Trophoblast cell (in vitro differentiated cells and primary cell): ENCODE results near the gene MAST4.
A peak's percentile ranks its signal among the peaks of the same experiment; 100 is the strongest.

ENCODE experiments used
- DNase-seq, 2 donors: peaks; one replicate each; pipeline ENCODE4 v3.0.0-alpha.2; 2016
- H2AFZ ChIP-seq: 2 replicates; pipeline ENCODE4 v1.6.1; 2013; ENCODE audit warnings: low read length, moderate library complexity, mild to moderate bottlenecking; ENCODE audit not compliant: insufficient read depth, poor library complexity
- H2AK5ac ChIP-seq: 2 replicates; pipeline ENCODE4 v1.6.1; 2013; ENCODE audit warnings: mild to moderate bottlenecking, low read length
- H2BK120ac ChIP-seq: 2 replicates; pipeline ENCODE4 v1.6.1; 2013; ENCODE audit warnings: low read length, mild to moderate bottlenecking, moderate library complexity; ENCODE audit not compliant: insufficient read depth, poor library complexity
- H2BK12ac ChIP-seq: 2 replicates; pipeline ENCODE4 v1.6.1; 2013; ENCODE audit warnings: mild to moderate bottlenecking, low read length, moderate library complexity
- H2BK5ac ChIP-seq: 2 replicates; pipeline ENCODE4 v1.6.1; 2013; ENCODE audit warnings: low read length, low read depth, moderate library complexity, mild to moderate bottlenecking; ENCODE audit not compliant: poor library complexity
- H3K14ac ChIP-seq: 2 replicates; pipeline ENCODE4 v1.6.1; 2013; ENCODE audit warnings: mild to moderate bottlenecking, low read length
- H3K18ac ChIP-seq: 2 replicates; pipeline ENCODE4 v1.6.1; 2013; ENCODE audit warnings: mild to moderate bottlenecking, low read length
- H3K23ac ChIP-seq: 2 replicates; pipeline ENCODE4 v1.6.1; 2013; ENCODE audit warnings: low read length
- H3K27ac ChIP-seq: 2 replicates; pipeline ENCODE4 v1.5.1; 2013; ENCODE audit warnings: low read depth, mild to moderate bottlenecking, inconsistent platforms, low read length, moderate library complexity
- H3K27me3 ChIP-seq: 2 replicates; pipeline ENCODE4 v1.6.1; 2013; ENCODE audit warnings: inconsistent platforms, mild to moderate bottlenecking, low read length, moderate library complexity; ENCODE audit not compliant: insufficient read depth
- H3K36me3 ChIP-seq, 2 experiments: 1 replicate in 1 of 2; 2 replicates in 1 of 2; pipeline ENCODE4 v1.6.1; 2013; ENCODE audit warnings: low read length in 2 of 2, mild to moderate bottlenecking in 2 of 2, moderate library complexity in 1 of 2; ENCODE audit not compliant: insufficient read depth in 2 of 2, control insufficient read depth in 1 of 2
- H3K4ac ChIP-seq: 2 replicates; pipeline ENCODE4 v1.6.1; 2013; ENCODE audit warnings: low read depth, mild to moderate bottlenecking, low read length, moderate library complexity
- H3K4me1 ChIP-seq, 2 experiments: 1 replicate in 1 of 2; 2 replicates in 1 of 2; pipeline ENCODE4 v1.6.1; 2013; ENCODE audit warnings: low read length in 2 of 2, mild to moderate bottlenecking in 2 of 2, moderate library complexity in 1 of 2; ENCODE audit not compliant: insufficient read depth in 2 of 2, control insufficient read depth in 1 of 2
- H3K4me2 ChIP-seq: 2 replicates; pipeline ENCODE4 v1.6.1; 2013; ENCODE audit warnings: inconsistent platforms, mild to moderate bottlenecking, low read length, moderate library complexity
- H3K4me3 ChIP-seq: 2 replicates; pipeline ENCODE4 v1.5.1; 2013; ENCODE audit warnings: mild to moderate bottlenecking, low read depth, low read length, inconsistent platforms
- H3K79me1 ChIP-seq: one replicate; pipeline ENCODE4 v1.6.1; 2013; ENCODE audit warnings: low read length
- H3K79me2 ChIP-seq: 2 replicates; pipeline ENCODE4 v1.6.1; 2013; ENCODE audit warnings: low read length, mild to moderate bottlenecking; ENCODE audit not compliant: control insufficient read depth, insufficient read depth, poor library complexity
- H3K9ac ChIP-seq: 2 replicates; pipeline ENCODE4 v1.6.1; 2013; ENCODE audit warnings: mild to moderate bottlenecking, low read length
- H3K9me3 ChIP-seq: 2 replicates; pipeline ENCODE4 v1.6.1; 2013; ENCODE audit warnings: low read depth, mild to moderate bottlenecking, control low read depth, inconsistent platforms, low read length; ENCODE audit not compliant: insufficient read depth
- H4K12ac ChIP-seq: 2 replicates; pipeline ENCODE4 v1.6.1; 2013; ENCODE audit warnings: low read depth, mild to moderate bottlenecking, low read length, moderate library complexity
- H4K8ac ChIP-seq: 2 replicates; pipeline ENCODE4 v1.6.1; 2013; ENCODE audit warnings: low read depth, mild to moderate bottlenecking, low read length, moderate library complexity
- H4K91ac ChIP-seq: one replicate; pipeline ENCODE4 v1.6.1; 2013; ENCODE audit warnings: low read depth, mild to moderate bottlenecking, low read length, moderate library complexity
- WGBS: extraction: QIAGEN DNeasy Blood & Tissue Kit; methylation state at CpG from one replicate; pipeline ENCODE4 v1.1.7; 2013; ENCODE audit warnings: missing lambda C conversion rate; ENCODE audit not compliant: insufficient read length, insufficient coverage; ENCODE audit errors: extremely low coverage; 5-methylcytosine and 5-hydroxymethylcytosine counted together

Gene MAST4

GRCh38 chr5:67190410-67190809 lies 594.2 kb downstream of the MAST4 start:
- Histone ChIP-seq H2BK5ac (no peak overlapping the region), H3K27me3 (no peaks in the 10 kb centered on the region), H2BK12ac (no peak overlapping the region), H3K9ac (no peak overlapping the region), H3K4ac (no peak overlapping the region), H3K27ac (no peak overlapping the region), H3K36me3 (no peaks in the 10 kb centered on the region), H4K91ac (no peak overlapping the region), H3K23ac (no peak overlapping the region), H3K79me1 (no peaks in the 10 kb centered on the region), H3K4me1 (no peaks in the 10 kb centered on the region), H3K4me2 (no peak overlapping the region), H3K9me3 (peaks cover 3% of the 10 kb centered on the region), H3K79me2 (no peaks in the 10 kb centered on the region), H3K4me3 (no peak overlapping the region), H4K12ac (no peak overlapping the region), H2AFZ (no peak overlapping the region), H2BK120ac (no peak overlapping the region), H4K8ac (no peak overlapping the region), H3K18ac (no peak overlapping the region), H3K14ac (no peak overlapping the region), H2AK5ac (no peak overlapping the region)
- WGBS = no CpG with 5 or more reads among the region's 4 CpGs
- no peak for DNase-seq

GRCh38 chr5:67190861-67191260 lies 594.7 kb downstream of the MAST4 start:
- no peak overlapping the region for H3K27ac ChIP-seq
- no peaks in the 10 kb centered on the region for H3K79me2 ChIP-seq
- H3K79me1 ChIP-seq = no peaks in the 10 kb centered on the region
- H3K18ac ChIP-seq = no peak overlapping the region
- no peak overlapping the region for H3K4ac ChIP-seq
- H4K12ac ChIP-seq = no peak overlapping the region
- H2AFZ ChIP-seq = no peak overlapping the region
- H4K8ac ChIP-seq = no peak overlapping the region
- no peak overlapping the region for H3K4me2 ChIP-seq
- H3K14ac ChIP-seq = no peak overlapping the region
- no peak overlapping the region for H2AK5ac ChIP-seq
- no peak overlapping the region for H2BK120ac ChIP-seq
- H3K9ac ChIP-seq = no peak overlapping the region
- no peak for DNase-seq
- H3K9me3 ChIP-seq = peaks cover 3% of the 10 kb centered on the region
- no peak overlapping the region for H4K91ac ChIP-seq
- H3K4me1 ChIP-seq = no peaks in the 10 kb centered on the region
- no peak overlapping the region for H2BK5ac ChIP-seq
- no peaks in the 10 kb centered on the region for H3K27me3 ChIP-seq
- no peak overlapping the region for H2BK12ac ChIP-seq
- WGBS = no CpG with 5 or more reads among the region's 5 CpGs
- H3K36me3 ChIP-seq = no peaks in the 10 kb centered on the region
- H3K4me3 ChIP-seq = no peak overlapping the region
- H3K23ac ChIP-seq = no peak overlapping the region

- no peak overlapping the region for H3K9ac ChIP-seq
- H4K8ac ChIP-seq = no peak overlapping the region
- no CpG with 5 or more reads among the region's 9 CpGs for WGBS
- no peaks in the 10 kb centered on the region for H3K4me1 ChIP-seq
- H3K14ac ChIP-seq = no peak overlapping the region
- no peak overlapping the region for H2BK5ac ChIP-seq
- H3K9me3 ChIP-seq = peaks cover 3% of the 10 kb centered on the region
- H3K79me2 ChIP-seq = no peaks in the 10 kb centered on the region
- H2BK12ac ChIP-seq = no peak overlapping the region
- peak in 1 of 2 donors; percentile 40 for DNase-seq
- H3K4me3 ChIP-seq = no peak overlapping the region
- no peak overlapping the region for H2BK120ac ChIP-seq
- no peaks in the 10 kb centered on the region for H3K79me1 ChIP-seq
- H3K4ac ChIP-seq = no peak overlapping the region
- no peak overlapping the region for H4K12ac ChIP-seq
- no peak overlapping the region for H2AFZ ChIP-seq
- H3K18ac ChIP-seq = no peak overlapping the region
- no peaks in the 10 kb centered on the region for H3K27me3 ChIP-seq
- no peak overlapping the region for H2AK5ac ChIP-seq
- no peak overlapping the region for H3K23ac ChIP-seq
- no peak overlapping the region for H3K4me2 ChIP-seq
- H3K27ac ChIP-seq = no peak overlapping the region
- H3K36me3 ChIP-seq = no peaks in the 10 kb centered on the region
- H4K91ac ChIP-seq = no peak overlapping the region
Measured at GRCh38 chr5:67192719-67193438, 596.7 kb downstream of the MAST4 start.

GRCh38 chr5:67193439-67193807 lies 597.2 kb downstream of the MAST4 start:
- Histone ChIP-seq H3K18ac (no peak overlapping the region), H3K36me3 (no peaks in the 10 kb centered on the region), H3K79me1 (no peaks in the 10 kb centered on the region), H3K27me3 (no peaks in the 10 kb centered on the region), H2BK12ac (no peak overlapping the region), H4K8ac (no peak overlapping the region), H3K27ac (no peak overlapping the region), H3K79me2 (no peaks in the 10 kb centered on the region), H2BK120ac (no peak overlapping the region), H3K23ac (no peak overlapping the region), H3K4me3 (no peak overlapping the region), H2AK5ac (no peak overlapping the region), H4K91ac (no peak overlapping the region), H3K4me1 (no peaks in the 10 kb centered on the region), H2BK5ac (no peak overlapping the region), H3K4me2 (no peak overlapping the region), H3K4ac (no peak overlapping the region), H3K9ac (no peak overlapping the region), H2AFZ (no peak overlapping the region), H4K12ac (no peak overlapping the region), H3K9me3 (peaks cover 3% of the 10 kb centered on the region), H3K14ac (no peak overlapping the region)
- WGBS = no CpG with 5 or more reads among the region's 2 CpGs
- no peak for DNase-seq
